Measurements from ENCODE around the gene TNIK.

GRCh38 chr3:171260899-171261298, 199.3 kb downstream of the TNIK start:
- no peak for TF ChIP-seq CTCF (conservative IDR thresholded peaks at IDR 0.05; ENCODE audit: low read length)
- TF ChIP-seq EZH2phosphoT487 (IDR thresholded peaks at IDR 0.05; ENCODE audit: borderline replicate concordance): no peak

Measured in Loucy (cell line).